Nephron (organoid): ENCODE results near the gene CDHR3.

Experiments used
- H3K27ac Mint-ChIP-seq, 3 experiments: 2 replicates each; pipeline ENCODE4 v1.8.0; 2020; ENCODE audit warnings: mixed read lengths in 3 of 3, mild to moderate bottlenecking in 2 of 3, moderate library complexity in 1 of 3
- H3K27me3 Mint-ChIP-seq: 2 replicates; pipeline ENCODE4 v1.8.0; 2021; ENCODE audit warnings: low read depth, mild to moderate bottlenecking, moderate library complexity, mixed read lengths
- H3K36me3 Mint-ChIP-seq: 2 replicates; pipeline ENCODE4 v1.8.0; 2020; ENCODE audit warnings: low read depth, mixed read lengths
- H3K4me1 Mint-ChIP-seq: 2 replicates; pipeline ENCODE4 v1.8.0; 2020; ENCODE audit warnings: mixed read lengths
- H3K4me3 Mint-ChIP-seq, 3 experiments: 2 replicates each; pipeline ENCODE4 v1.8.0; 2020; ENCODE audit warnings: mild to moderate bottlenecking in 3 of 3, mixed read lengths in 3 of 3, moderate library complexity in 2 of 3
- H3K9me3 Mint-ChIP-seq: 2 replicates; pipeline ENCODE4 v1.8.0; 2020; ENCODE audit warnings: mixed read lengths
- TF ChIP-seq, protein P1 (sequence below), 3 experiments: fragments of 200-600 bp; sonication (generic); IDR thresholded peaks; one replicate each; pipeline ENCODE4 v1.5.0; 2021; ENCODE audit warnings: antibody characterized with exemption in 3 of 3; ENCODE audit not compliant: unreplicated experiment in 3 of 3

The CDHR3 gene

DNA sequence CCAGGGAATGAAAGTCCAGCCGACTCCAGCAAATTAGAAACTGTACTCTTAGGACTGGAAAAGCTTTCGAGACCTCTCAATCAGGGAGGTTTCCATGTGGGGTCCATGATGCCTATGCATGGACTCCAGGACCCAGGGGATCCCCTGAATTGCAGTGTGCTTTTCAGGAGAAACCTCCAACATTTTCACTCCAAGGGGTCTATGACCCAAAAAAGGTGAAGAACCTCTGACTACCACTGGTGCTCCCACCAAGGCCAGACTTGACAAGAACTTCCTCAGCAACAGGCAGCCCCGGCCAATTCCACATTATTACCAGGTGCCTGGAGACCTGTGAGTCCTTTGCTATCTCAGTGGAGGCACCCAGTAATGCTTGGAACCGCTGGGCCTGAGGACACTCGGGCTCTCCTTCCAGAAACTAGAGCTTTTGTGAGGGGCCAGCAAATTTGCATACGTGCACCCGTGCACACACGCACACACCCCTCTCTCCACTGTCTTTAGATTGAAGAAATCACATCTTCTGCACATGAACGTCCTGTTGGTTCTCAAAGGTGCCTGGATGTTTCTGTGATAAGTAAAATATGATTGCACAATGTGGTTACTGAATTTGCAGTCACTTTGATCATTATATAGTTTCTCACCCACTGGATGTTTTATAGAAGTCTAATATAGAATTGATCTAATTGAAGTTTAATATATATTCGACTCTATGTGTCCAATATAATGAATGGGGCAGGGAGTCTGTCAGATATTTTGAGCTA is 94.3 kb downstream of the CDHR3 start:
- peaks cover 15% of the 10 kb centered on the region for H3K27me3 Mint-ChIP-seq
- peak overlapping the region in 1 of 3 experiments; percentile 1 for H3K27ac Mint-ChIP-seq
- TF ChIP-seq, protein P1, sequence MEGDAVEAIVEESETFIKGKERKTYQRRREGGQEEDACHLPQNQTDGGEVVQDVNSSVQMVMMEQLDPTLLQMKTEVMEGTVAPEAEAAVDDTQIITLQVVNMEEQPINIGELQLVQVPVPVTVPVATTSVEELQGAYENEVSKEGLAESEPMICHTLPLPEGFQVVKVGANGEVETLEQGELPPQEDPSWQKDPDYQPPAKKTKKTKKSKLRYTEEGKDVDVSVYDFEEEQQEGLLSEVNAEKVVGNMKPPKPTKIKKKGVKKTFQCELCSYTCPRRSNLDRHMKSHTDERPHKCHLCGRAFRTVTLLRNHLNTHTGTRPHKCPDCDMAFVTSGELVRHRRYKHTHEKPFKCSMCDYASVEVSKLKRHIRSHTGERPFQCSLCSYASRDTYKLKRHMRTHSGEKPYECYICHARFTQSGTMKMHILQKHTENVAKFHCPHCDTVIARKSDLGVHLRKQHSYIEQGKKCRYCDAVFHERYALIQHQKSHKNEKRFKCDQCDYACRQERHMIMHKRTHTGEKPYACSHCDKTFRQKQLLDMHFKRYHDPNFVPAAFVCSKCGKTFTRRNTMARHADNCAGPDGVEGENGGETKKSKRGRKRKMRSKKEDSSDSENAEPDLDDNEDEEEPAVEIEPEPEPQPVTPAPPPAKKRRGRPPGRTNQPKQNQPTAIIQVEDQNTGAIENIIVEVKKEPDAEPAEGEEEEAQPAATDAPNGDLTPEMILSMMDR (IDR thresholded peaks at IDR 0.05; ENCODE audit: unreplicated experiment in 3 of 3) = no peak
- H3K4me1 Mint-ChIP-seq = peaks cover 15% of the 10 kb centered on the region
- H3K9me3 Mint-ChIP-seq = peaks cover 4% of the 10 kb centered on the region
- H3K36me3 Mint-ChIP-seq = peaks cover 4% of the 10 kb centered on the region
- no peak overlapping the region for H3K4me3 Mint-ChIP-seq

- Mint-ChIP-seq H3K9me3 (peaks cover 4% of the 10 kb centered on the region), H3K4me1 (peaks cover 23% of the 10 kb centered on the region), H3K27ac (peak overlapping the region in 2 of 3 experiments; percentile 1), H3K27me3 (peaks cover 15% of the 10 kb centered on the region), H3K4me3 (no peak overlapping the region), H3K36me3 (peaks cover 4% of the 10 kb centered on the region)
- TF ChIP-seq, protein P1 (IDR thresholded peaks at IDR 0.05; ENCODE audit: unreplicated experiment in 3 of 3) = no peak
Observed at GRCh38 chr7:106057962-106058927, 95.2 kb downstream of the CDHR3 start.

DNA sequence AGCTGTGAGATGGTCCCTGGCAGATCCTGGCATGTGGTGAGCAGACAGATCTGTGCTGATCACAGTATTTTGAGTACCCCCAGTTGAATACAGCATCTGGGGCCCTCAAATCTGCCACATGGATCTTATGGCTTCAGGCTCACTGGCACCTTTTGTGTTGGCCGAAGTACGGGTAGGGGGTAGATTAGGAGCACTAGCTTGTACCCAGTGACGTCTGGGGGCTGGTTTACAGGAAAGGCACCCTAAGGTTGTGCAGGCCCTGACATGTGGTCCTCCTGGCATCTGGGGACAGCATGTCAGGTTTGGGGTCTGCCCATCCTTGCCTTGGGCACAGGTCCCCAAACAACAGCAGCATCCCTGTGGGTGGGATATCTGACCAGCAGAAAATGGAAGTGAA is 95.9 kb downstream of the CDHR3 start:
- Mint-ChIP-seq H3K4me3 (no peak overlapping the region), H3K4me1 (peaks cover 28% of the 10 kb centered on the region), H3K9me3 (peaks cover 4% of the 10 kb centered on the region), H3K27ac (peak overlapping the region in 1 of 3 experiments; percentile 1), H3K36me3 (peaks cover 4% of the 10 kb centered on the region), H3K27me3 (peaks cover 15% of the 10 kb centered on the region)
- TF ChIP-seq, protein P1 (IDR thresholded peaks at IDR 0.05; ENCODE audit: unreplicated experiment in 3 of 3) = no peak

- peaks cover 15% of the 10 kb centered on the region for H3K27me3 Mint-ChIP-seq
- H3K4me1 Mint-ChIP-seq = peaks cover 34% of the 10 kb centered on the region
- peaks cover 4% of the 10 kb centered on the region for H3K36me3 Mint-ChIP-seq
- H3K27ac Mint-ChIP-seq = no peak overlapping the region
- H3K9me3 Mint-ChIP-seq = peaks cover 4% of the 10 kb centered on the region
- TF ChIP-seq, protein P1 (IDR thresholded peaks at IDR 0.05; ENCODE audit: unreplicated experiment in 3 of 3) = no peak
- H3K4me3 Mint-ChIP-seq = no peak overlapping the region
Observed at GRCh38 chr7:106059556-106059955, 96.5 kb downstream of the CDHR3 start.

GRCh38 chr7:106060394-106060920 is 97.4 kb downstream of the CDHR3 start:
- H3K4me3 Mint-ChIP-seq = no peak overlapping the region
- H3K4me1 Mint-ChIP-seq = peaks cover 37% of the 10 kb centered on the region
- peaks cover 4% of the 10 kb centered on the region for H3K36me3 Mint-ChIP-seq
- H3K27me3 Mint-ChIP-seq = peaks cover 11% of the 10 kb centered on the region
- TF ChIP-seq, protein P1 (IDR thresholded peaks at IDR 0.05; ENCODE audit: unreplicated experiment in 3 of 3) = no peak
- no peak overlapping the region for H3K27ac Mint-ChIP-seq
- H3K9me3 Mint-ChIP-seq = peaks cover 4% of the 10 kb centered on the region
